ENCODE measurements around the gene CYB5D1.
"Not testable (repeated sequence)": the region's sequence is repeated elsewhere in the genome, so short reads cannot be mapped to it uniquely, and the experiment has no call there.

Gene CYB5D1

DNA sequence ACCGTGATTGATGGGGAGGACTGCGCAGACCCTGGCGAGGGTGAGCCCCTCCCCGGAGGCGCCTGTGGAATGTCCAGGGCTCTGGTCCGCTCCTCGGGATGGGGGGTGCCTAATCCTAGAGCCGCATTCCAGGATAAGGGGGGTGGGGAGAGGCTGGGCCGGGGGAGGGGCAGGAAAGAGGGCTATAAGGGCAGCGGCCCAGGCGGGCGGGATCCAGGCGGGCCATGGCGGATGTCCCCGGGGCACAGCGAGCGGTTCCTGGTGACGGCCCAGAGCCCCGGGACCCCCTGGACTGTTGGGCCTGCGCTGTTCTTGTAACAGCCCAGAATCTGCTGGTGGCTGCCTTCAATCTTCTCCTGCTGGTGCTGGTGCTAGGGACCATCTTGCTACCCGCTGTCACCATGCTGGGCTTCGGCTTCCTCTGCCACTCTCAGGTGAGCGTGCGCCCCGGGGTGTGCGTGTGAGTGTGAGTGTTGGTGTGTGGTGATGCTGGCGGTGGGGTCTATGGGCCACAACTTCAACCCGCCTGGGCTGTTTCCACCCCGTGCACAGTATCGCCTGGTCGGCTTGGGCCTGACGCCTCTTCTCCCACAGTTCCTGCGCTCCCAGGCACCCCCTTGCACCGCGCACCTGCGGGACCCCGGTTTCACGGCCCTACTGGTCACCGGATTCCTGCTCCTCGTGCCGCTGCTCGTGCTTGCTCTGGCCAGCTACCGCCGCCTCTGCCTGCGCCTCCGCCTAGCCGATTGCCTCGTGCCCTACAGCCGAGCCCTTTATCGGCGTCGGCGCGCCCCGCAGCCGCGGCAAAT, 2.7 kb upstream of the CYB5D1 start, which contains the start of gene TMEM88:
TSS of gene TMEM88 (plus strand) at position 216 of the 809 bp plus-strand sequence. CDS start at position 225, 9 bp downstream.
- no peak for DNase-seq (ENCODE audit: low read depth, low spot score)
- peak within 1 kb of the TSS; percentile 91 for H3K27ac ChIP-seq

DNA sequence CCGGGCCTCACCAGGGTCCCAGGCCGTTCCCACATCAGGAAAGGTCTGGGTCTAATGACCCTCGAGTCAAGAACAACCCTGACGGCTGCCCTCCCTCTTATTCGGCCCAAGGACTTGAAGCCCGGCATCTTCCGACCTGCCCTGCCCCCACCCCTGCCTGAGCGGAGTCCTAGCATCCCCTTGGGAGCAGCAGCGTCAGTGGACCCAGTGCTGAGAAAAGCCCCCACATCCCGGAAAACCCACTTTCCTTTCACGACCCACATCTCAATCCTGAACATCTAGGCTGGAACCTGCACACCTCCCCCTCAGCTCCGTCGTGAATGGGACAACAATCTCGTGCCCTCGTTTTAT, 2.2 kb upstream of the CYB5D1 start:
- peak overlapping the region; percentile 91 for H3K27ac ChIP-seq
- DNase-seq (ENCODE audit: low read depth, low spot score): no peak

GRCh38 chr17:7856011-7856810, 1.6 kb upstream of the CYB5D1 start:
- DNase-seq (ENCODE audit: low read depth, low spot score): no peak
- peak overlapping the region; percentile 91 for H3K27ac ChIP-seq

DNA sequence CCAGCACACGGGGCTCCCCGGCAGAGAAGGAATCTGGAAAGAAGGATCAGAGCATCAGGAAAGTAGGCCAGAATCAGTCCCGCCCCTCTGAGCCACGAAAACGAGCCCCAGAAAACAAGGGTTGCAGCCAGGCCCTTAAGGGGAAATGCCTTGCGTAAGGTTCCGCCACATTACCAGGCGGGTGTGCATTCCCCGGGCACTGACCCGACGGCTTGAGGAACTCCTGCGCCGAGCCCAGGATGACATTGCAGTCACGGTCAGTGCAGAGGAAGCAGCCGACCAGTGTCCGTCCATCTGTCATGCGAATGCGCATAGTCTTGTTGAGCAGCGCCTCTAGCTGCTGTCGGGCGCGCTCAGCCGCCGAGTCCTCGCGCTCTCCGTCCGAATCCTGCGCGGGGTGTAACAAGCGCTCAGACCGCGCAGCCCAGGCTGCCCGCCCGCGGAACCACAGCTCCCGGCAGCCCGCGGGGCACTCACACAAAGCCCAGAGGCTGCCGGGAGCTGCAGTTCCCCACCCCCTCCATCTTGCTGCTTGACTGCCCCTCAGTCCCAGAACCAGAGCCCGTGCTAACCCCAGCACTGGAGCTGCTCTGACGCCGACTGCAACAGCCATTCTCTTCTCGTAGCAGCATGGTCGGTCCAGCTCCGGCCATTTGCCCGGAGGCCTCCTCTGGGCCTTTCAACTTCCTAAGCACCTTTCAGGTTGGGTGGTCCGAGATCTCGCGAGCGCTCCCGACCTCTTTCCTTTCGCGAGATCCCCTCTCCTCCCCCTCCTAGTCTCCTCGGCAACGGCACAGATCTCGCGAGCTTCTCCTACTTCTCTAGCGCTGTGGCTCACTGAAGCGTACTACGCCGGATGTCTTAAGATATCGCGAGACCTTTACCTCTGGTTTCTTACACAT, 741 bp upstream of the CYB5D1 start, which contains the start of gene NAA38:
TSS of gene NAA38 (minus strand) at position 749 of the 902 bp plus-strand sequence. CDS start at position 653, 96 bp downstream.
- peak within 1 kb of the TSS; percentile 91 for H3K27ac ChIP-seq
- peak; percentile 97 for DNase-seq (ENCODE audit: low read depth, low spot score)

GRCh38 chr17:7858522-7858810, 663 bp downstream of the CYB5D1 start:
- peak overlapping the region; percentile 91 for H3K27ac ChIP-seq
- no peak for DNase-seq (ENCODE audit: low read depth, low spot score)

DNA sequence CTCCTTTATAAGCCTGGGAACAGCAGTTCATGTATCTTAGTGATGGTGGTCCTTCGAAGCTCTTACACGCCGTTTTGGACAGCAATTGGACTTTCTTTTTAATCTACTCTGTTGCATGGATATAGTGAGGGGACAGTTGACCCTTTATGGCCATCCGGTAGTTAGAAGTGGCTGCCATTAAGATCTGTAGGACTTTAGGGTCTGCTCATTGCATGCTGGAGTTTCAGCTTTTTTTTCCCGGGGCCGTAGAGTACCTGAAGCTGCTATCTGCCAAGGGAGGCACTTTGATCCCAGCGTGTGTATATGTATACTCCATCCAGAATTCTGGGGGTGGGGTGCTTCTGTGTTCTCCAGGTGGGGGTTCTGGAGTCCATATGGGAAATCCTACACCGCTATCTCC, 1.2 kb downstream of the CYB5D1 start:
- DNase-seq (ENCODE audit: low read depth, low spot score): no peak
- H3K27ac ChIP-seq: no peak overlapping the region

DNA sequence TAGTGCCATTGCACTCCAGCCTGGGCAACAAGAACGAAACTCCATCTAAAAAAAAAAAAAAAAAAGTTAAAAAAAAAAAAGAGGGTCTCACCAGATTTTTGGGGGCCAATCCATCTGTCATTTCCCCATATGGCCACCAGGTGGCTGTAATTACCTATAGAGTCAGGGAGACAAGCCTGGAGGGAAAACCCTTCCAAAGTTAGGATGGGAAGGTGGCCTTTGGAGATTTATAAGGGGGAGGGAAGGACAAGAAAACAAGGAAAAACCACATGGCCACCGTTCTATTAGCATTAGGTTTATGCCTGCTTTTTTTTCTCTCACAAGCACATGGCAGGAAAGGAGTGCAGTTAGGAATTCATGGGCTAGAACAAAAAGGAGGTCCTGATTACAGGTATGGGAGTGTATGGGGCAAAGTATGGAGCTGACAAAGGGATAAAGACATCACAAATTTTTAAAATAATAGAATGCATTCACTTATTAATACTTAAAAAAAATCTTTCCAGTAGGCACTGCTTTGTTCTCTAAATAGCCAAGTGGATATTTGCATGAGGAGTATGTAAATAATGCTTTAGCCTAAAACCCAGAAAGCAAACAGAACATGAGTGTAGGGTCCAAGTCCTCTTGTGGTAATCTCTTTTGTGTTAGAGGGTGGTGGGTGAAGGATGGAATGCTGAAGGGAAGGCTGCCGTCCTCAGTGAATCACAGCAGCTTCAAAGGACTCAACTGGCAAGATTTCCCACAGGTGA, 5.1 kb downstream of the CYB5D1 start:
- peak overlapping the region; percentile 5 for H3K27ac ChIP-seq
- no peak for DNase-seq (ENCODE audit: low read depth, low spot score)

DNA sequence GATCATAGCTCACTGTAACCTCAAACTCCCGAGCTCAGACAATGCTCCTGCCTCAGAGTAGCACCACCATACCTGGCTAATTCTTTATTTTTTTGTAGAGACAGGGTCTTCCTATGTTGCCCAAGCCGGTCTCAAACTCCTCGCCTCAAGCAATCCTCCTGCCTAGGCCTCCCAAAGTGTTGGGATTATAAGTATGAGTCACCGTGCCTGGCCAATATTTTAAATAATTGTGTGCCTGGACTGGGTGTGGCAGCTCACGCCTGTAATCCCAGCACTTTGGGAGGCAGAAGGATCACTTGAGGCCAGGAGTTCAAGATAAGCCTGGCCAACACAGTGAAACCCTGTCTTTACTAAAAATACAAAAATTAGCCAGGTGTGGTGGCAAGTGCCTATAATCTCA, 6.6 kb downstream of the CYB5D1 start:
- DNase-seq (ENCODE audit: low read depth, low spot score): not testable (repeated sequence)

GRCh38 chr17:7864995-7865650, 7.3 kb downstream of the CYB5D1 start:
- H3K27ac ChIP-seq: no peak overlapping the region
- DNase-seq (ENCODE audit: low read depth, low spot score): no peak

More for the DNA sequence above, 6.6 kb downstream of the CYB5D1 start:
- H3K27ac ChIP-seq: not testable (repeated sequence)

DNA sequence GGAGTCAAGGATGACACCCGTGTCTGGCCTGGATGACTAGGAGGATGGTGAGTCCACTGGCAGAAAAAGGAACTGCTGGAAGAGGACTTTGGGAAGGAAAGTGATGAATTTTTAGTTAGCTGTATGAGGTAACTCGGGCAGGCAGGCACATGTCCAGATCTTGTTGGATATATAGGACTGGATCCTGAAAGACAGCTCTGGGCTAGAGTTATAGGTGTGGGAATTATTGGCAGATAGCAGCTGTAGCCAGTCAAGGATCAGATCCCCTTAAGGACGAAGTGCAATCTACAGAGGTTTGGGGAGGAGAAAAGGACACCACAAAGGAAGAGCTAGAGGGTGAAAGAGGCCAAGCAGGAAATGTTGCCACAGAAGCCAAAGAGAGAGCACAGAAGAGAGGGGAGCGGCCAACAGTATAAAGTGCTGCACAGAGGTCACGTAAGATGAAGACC, 10.1 kb downstream of the CYB5D1 start:
- H3K27ac ChIP-seq: peak overlapping the region; percentile 46
- DNase-seq (ENCODE audit: low read depth, low spot score): no peak

DNA sequence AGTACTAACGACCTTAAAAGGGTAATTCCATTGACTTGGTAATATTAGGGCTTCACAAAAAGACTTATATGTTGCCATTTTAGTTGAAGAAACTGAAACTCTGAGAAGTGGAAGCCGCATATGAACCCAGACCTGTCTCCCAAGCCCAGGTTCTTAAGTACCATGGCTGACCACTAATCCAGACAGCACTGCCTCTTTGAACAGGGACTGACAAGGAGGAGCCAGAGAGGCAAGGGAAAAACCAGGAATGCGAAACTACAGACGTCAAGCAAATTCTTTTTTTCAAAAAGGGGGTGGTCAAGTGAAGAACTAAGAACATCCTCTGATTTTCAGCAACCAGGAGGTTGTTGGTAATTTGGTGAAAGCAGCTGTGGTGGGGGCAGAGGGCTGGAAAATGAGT, 15.2 kb downstream of the CYB5D1 start:
- H3K27ac ChIP-seq: no peak overlapping the region
- DNase-seq (ENCODE audit: low read depth, low spot score): no peak

GRCh38 chr17:7875804-7876370, 18.1 kb downstream of the CYB5D1 start:
- no peak for DNase-seq (ENCODE audit: low read depth, low spot score)
- no peak overlapping the region for H3K27ac ChIP-seq

GRCh38 chr17:7878234-7878633, 20.4 kb downstream of the CYB5D1 start:
- H3K27ac ChIP-seq: no peak overlapping the region

DNA sequence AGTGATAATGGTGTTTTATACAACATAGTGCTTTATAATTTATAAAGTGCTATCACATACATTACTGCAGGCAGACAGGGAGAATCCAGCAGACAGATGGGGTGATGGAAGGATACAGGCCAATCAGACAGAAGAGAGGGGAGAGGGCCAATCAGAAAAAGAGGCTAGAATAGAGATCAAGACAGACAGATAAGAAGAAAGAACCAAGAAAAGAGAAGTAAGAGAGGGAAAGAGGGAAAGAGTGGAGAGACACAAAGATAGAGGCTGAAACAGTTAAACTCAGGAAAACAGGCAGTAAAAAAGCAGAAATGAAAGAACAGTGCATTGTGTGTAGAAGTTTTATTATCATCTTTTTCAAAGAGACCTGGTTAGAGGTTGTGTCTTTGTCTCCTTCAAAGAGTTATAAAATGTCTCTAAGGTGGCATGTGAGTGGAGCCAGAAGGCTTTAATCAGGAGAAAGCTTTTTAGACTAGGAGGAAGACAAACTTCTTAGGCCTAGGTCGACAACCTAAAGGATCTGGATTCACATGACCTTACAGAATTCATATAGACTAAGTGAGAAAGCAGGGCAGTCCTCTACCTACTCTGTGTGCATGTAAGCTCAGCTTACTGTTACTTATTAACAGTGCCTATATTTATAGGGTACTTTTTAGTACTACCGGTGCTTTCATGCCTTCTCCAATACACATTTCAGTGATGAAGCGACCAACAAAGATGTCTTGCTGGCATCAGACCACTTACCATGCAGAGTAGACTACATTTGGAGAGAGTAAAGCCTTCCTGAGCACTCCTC, 22.5 kb downstream of the CYB5D1 start:
- no peak for DNase-seq (ENCODE audit: low read depth, low spot score)
- no peak overlapping the region for H3K27ac ChIP-seq

More at GRCh38 chr17:7878234-7878633, 20.4 kb downstream of the CYB5D1 start:
- no peak for DNase-seq (ENCODE audit: low read depth, low spot score)

GRCh38 chr17:7881276-7882054, 23.7 kb downstream of the CYB5D1 start:
- no peak overlapping the region for H3K27ac ChIP-seq
- no peak for DNase-seq (ENCODE audit: low read depth, low spot score)

- DNase-seq (ENCODE audit: low read depth, low spot score): no peak
- no peak overlapping the region for H3K27ac ChIP-seq
Measured at GRCh38 chr17:7882068-7882467, 24.3 kb downstream of the CYB5D1 start.

GRCh38 chr17:7882629-7883028, 24.8 kb downstream of the CYB5D1 start:
- H3K27ac ChIP-seq: no peak overlapping the region
- DNase-seq (ENCODE audit: low read depth, low spot score): no peak

Data from epithelial cell of prostate (primary cell).